Measurements from ENCODE around the gene C2orf80. TPM values are rescaled to one million over a fixed set of nuclear protein-coding genes. Genes with fewer than 3 reads are reported as not detected.

The C2orf80 gene
- total RNA-seq, 4 donors from 2014 or later, result not detected

- intact Hi-C loops (cut with DNase I), result no loop called here
- Histone ChIP-seq H3K4me1 (no peaks in the 10 kb centered on the region), H3K27me3 (no peaks in the 10 kb centered on the region), H3K36me3 (no peaks in the 10 kb centered on the region), H3K27ac (replicated peaks in 1 of 4) (no peak overlapping the region), H3K9me3 (peaks cover 0 to 4% (median 2%) of the 10 kb centered on the region in 4 donors), H3K4me3 (no peak overlapping the region)
- no peak for DNase-seq (ENCODE audit: extremely low spot score)
- TF ChIP-seq EP300 (IDR thresholded peaks at IDR 0.05) (no peak), POLR2A (IDR thresholded peaks at IDR 0.05; ENCODE audit: low read depth) (no peak), CTCF (IDR thresholded peaks at IDR 0.05) (no peak), POLR2AphosphoS5 (IDR thresholded peaks at IDR 0.05) (no peak)
- 83% methylated on average over 2 of the region's 2 CpGs for WGBS
Measured at GRCh38 chr2:208148803-208149202, 41.0 kb downstream of the C2orf80 start.

DNA sequence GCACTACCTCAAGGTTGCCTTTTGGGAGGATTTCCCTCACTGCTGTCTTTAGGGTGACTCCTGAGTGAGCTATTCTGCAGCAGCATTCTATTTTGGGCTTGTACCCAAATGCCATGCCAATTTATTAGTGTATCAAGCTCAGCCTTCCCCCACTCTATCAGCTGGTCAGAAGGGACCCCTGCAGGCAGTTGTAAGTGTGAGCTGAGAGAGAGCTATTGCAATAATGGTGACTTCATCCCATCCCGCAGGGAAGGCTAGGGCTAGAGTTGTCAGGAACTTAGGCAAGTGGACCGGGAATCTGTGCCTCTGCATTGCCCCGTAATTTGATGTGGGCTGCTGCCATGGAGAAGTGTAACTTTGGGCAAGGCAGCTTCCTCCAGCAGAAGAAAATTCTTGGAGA is 42.1 kb downstream of the C2orf80 start:
- DNase-seq (ENCODE audit: extremely low spot score), result no peak
- WGBS, result 85% methylated on average over 3 of the region's 3 CpGs
- intact Hi-C loops (cut with DNase I), result no loop called here
- H3K27me3 ChIP-seq, result no peaks in the 10 kb centered on the region
- TF ChIP-seq CTCF (IDR thresholded peaks at IDR 0.05) (no peak), POLR2AphosphoS5 (IDR thresholded peaks at IDR 0.05) (no peak), EP300 (IDR thresholded peaks at IDR 0.05) (no peak), POLR2A (IDR thresholded peaks at IDR 0.05; ENCODE audit: low read depth) (no peak)
- peaks cover 0 to 4% (median 2%) of the 10 kb centered on the region in 4 donors for H3K9me3 ChIP-seq
- no peaks in the 10 kb centered on the region for H3K36me3 ChIP-seq
- no peak overlapping the region for H3K27ac ChIP-seq (replicated peaks in 1 of 4)
- H3K4me1 ChIP-seq, result no peaks in the 10 kb centered on the region
- H3K4me3 ChIP-seq, result no peak overlapping the region

- Histone ChIP-seq H3K4me1 (no peaks in the 10 kb centered on the region), H3K36me3 (no peaks in the 10 kb centered on the region), H3K4me3 (no peak overlapping the region), H3K27ac (replicated peaks in 1 of 4) (no peak overlapping the region), H3K9me3 (peaks cover 0 to 4% (median 2%) of the 10 kb centered on the region in 4 donors), H3K27me3 (no peaks in the 10 kb centered on the region)
- intact Hi-C loops (cut with DNase I), result no loop called here
- no peak for TF ChIP-seq POLR2AphosphoS5 (IDR thresholded peaks at IDR 0.05)
- TF ChIP-seq POLR2A (IDR thresholded peaks at IDR 0.05; ENCODE audit: low read depth), result no peak
- TF ChIP-seq CTCF (IDR thresholded peaks at IDR 0.05), result no peak
- TF ChIP-seq EP300 (IDR thresholded peaks at IDR 0.05), result no peak
- DNase-seq (ENCODE audit: extremely low spot score), result no peak
Measured at GRCh38 chr2:208147008-208147407, 42.8 kb downstream of the C2orf80 start.

- Histone ChIP-seq H3K27me3 (no peaks in the 10 kb centered on the region), H3K4me1 (no peaks in the 10 kb centered on the region), H3K36me3 (no peaks in the 10 kb centered on the region), H3K27ac (replicated peaks in 1 of 4) (no peak within 1 kb of the TSS), H3K4me3 (no peak within 1 kb of the TSS), H3K9me3 (no peaks in the 10 kb centered on the region)
- intact Hi-C loops (cut with DNase I), result no loop called here
- DNase-seq (ENCODE audit: extremely low spot score), result no peak
- TF ChIP-seq EP300 (IDR thresholded peaks at IDR 0.05) (no peak), CTCF (IDR thresholded peaks at IDR 0.05) (no peak), POLR2A (IDR thresholded peaks at IDR 0.05; ENCODE audit: low read depth) (no peak), POLR2AphosphoS5 (IDR thresholded peaks at IDR 0.05) (no peak)
- WGBS, result 83% methylated on average over 6 of the region's 6 CpGs
Measured at GRCh38 chr2:208146006-208146405, 43.8 kb downstream of the C2orf80 start, which contains the start of gene CRYGB. Gene CRYGB (minus strand): TSS chr2:208146158. CDS start chr2:208146120, 38 bp downstream.
